GM13977 (cell line): ENCODE data around the gene ANKLE2.
"Not testable (repeated sequence)": the region's sequence is repeated elsewhere in the genome, so short reads cannot be mapped to it uniquely, and the experiment has no call there.

Experiments
- DNase-seq: peaks from one replicate; pipeline ENCODE4 v3.0.0; 2012; ENCODE audit warnings: low spot score
- CTCF ChIP-seq: IDR thresholded peaks from 2 replicates; pipeline ENCODE4 v1.5.1; 2012; ENCODE audit warnings: mild to moderate bottlenecking, control low read depth; ENCODE audit not compliant: insufficient read depth; ENCODE audit errors: extremely low read depth, missing control alignments
- in situ Hi-C: fragments of 300-500 bp; cut with MboI; formaldehyde crosslinking; loops from one replicate; pipeline ENCODE4 v1.12.0; 2022; ENCODE audit warnings: low sequenced_read_pairs, low pct_unique_long_range_greater_than_20kb, mixed read lengths, inconsistent platforms; ENCODE audit not compliant: unreplicated experiment

The ANKLE2 gene

GRCh38 chr12:132779781-132780353, 18.2 kb upstream of the ANKLE2 start:
- no peak for DNase-seq
- in situ Hi-C loops: no loop called here
- TF ChIP-seq CTCF: no peak

DNA sequence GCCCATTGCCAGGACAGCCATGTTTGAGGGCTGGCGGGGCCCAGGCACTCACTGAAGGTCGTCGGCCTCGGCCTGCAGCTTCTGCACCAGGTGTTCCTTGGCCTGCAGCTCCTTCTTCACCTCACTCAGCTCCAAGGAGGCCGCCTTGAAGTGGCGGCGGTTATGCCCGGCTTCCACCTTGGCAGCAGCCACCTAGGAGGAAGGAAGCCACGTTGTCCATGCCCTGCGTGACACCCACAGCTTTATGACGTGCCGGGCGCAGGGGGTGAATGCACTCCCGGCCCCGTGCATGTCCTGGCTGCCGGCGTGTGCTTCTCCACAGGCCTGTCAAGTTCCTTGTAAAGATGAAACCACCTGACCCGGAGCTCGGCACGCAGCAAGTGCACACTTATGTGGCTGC, 16.0 kb upstream of the ANKLE2 start:
- DNase-seq: no peak
- no peak for TF ChIP-seq CTCF
- in situ Hi-C loops: no loop called here

GRCh38 chr12:132776816-132777568, 15.4 kb upstream of the ANKLE2 start:
- DNase-seq: no peak

GRCh38 chr12:132776230-132776625, 14.6 kb upstream of the ANKLE2 start:
- DNase-seq, in situ Hi-C loops: not testable (repeated sequence)

More at GRCh38 chr12:132776816-132777568, 15.4 kb upstream of the ANKLE2 start:
- in situ Hi-C loops: no loop called here
- no peak for TF ChIP-seq CTCF

GRCh38 chr12:132775502-132776229, 14.0 kb upstream of the ANKLE2 start:
- in situ Hi-C loops: no loop called here
- TF ChIP-seq CTCF: no peak
- no peak for DNase-seq

- in situ Hi-C loops: no loop called here
- no peak for DNase-seq
- TF ChIP-seq CTCF: no peak
Observed at GRCh38 chr12:132774646-132775275, 13.1 kb upstream of the ANKLE2 start.
